ENCODE data around the gene STEAP1.
"Not testable (repeated sequence)": the region's sequence is repeated elsewhere in the genome, so short reads cannot be mapped to it uniquely, and the experiment has no call there.

STEAP1 gene

DNA sequence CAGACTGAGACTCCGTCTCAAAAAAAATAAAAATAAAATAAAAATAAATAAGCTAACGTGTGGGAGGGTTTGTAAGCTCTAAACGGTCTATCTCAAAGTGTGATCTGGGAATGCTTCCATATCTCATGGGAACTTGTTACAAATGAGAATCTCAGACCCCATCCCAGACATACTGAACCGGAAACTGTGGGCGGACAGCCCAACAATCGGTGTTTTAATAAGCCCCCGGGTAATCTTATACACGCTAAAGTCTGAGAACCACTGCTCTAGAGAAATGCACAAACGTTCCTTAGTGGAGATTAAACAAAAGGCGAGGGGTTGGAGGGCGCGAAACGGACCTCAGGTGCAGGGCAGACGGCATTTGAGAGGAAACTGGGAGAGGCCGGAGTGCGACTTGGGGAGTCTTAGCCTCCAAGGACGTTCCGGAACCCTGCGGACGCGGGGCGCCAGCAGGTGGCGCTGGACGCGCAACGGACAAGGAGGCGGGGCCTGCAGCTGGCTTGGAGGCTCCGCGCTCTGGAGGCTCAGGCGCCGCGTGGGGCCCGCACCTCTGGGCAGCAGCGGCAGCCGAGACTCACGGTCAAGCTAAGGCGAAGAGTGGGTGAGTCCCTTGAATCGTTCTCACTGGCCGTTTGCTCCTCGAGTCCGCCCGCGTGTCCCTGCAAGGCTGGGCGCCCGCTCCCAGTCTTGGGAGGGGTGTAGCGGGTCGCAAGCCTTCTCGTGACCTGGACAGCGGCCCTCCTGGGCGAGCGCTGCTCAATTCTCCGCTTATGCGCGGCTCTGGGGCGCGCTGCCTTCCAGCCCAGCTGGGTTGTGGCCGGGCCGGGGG is at the start of gene STEAP1:
TSS of gene STEAP1 (plus strand) at position 527 of the 829 bp plus-strand sequence. CDS start 5,320 bp downstream, outside the sequence.
- H3K27me3 Mint-ChIP-seq, H3K4me1 Mint-ChIP-seq, H3K9me3 Mint-ChIP-seq, H3K36me3 Mint-ChIP-seq, H3K27ac Mint-ChIP-seq: not testable (repeated sequence)
- H3K4me3 Mint-ChIP-seq: peak within 1 kb of the TSS; percentile 75
- peak; percentile 86 to 95 for DNase-seq (ENCODE audit: low spot score in 2 of 2)
- peak; percentile 96 for ATAC-seq (ENCODE audit: low read depth)

GRCh38 chr7:90114972-90115371 is 39.3 kb upstream of the STEAP1 start:
- H3K27me3 Mint-ChIP-seq: peaks cover 13% of the 10 kb centered on the region
- not testable (repeated sequence) for H3K9me3 Mint-ChIP-seq; H3K36me3 Mint-ChIP-seq; ATAC-seq (ENCODE audit: low read depth); H3K4me1 Mint-ChIP-seq; DNase-seq (ENCODE audit: low spot score in 2 of 2); H3K27ac Mint-ChIP-seq; H3K4me3 Mint-ChIP-seq

DNA sequence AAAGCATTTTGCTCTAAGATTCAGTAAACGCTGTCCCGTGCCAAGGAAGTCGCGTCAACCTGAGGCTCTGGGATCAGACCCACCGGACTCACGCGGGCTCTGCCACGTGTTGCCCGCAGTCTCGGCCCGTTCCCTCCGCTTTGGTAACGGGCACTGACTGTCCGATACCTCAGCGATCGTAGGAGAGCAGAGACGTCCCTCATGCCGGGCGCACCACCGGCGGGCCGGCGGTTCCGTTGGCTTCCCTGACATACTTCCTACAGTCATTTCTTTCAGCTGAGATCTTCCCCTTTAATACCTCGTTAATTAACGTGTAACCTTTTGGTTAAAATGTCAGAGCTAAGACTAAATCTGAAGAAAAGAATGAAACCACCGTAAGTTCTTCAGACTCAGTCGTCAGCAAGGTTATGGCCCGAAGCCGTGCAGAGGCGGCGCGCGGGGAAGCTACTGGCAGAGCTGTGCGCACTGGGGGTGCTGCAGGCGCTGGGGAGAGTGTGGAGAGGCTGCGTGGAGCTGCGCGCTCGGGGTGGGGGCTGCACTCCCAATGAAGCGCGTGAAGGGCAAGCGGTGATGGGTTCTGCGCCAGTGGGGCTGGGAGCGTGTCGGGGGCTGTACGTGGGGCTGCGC is 35.6 kb upstream of the STEAP1 start:
- H3K36me3 Mint-ChIP-seq; H3K9me3 Mint-ChIP-seq; DNase-seq (ENCODE audit: low spot score in 2 of 2); H3K27ac Mint-ChIP-seq; H3K4me1 Mint-ChIP-seq: not testable (repeated sequence)
- peak overlapping the region; percentile 82 for H3K4me3 Mint-ChIP-seq
- ATAC-seq (ENCODE audit: low read depth): peak; percentile 19
- H3K27me3 Mint-ChIP-seq: peaks cover 16% of the 10 kb centered on the region

- peak; percentile 55 for ATAC-seq (ENCODE audit: low read depth)
Observed at GRCh38 chr7:90119178-90119971, 34.9 kb upstream of the STEAP1 start.

GRCh38 chr7:90120205-90120604 is 34.1 kb upstream of the STEAP1 start:
- not testable (repeated sequence) for H3K27ac Mint-ChIP-seq; ATAC-seq (ENCODE audit: low read depth); H3K4me3 Mint-ChIP-seq

More at GRCh38 chr7:90119178-90119971, 34.9 kb upstream of the STEAP1 start:
- peaks cover 16% of the 10 kb centered on the region for H3K27me3 Mint-ChIP-seq
- DNase-seq (ENCODE audit: low spot score in 2 of 2): no peak
- no peaks in the 10 kb centered on the region for H3K36me3 Mint-ChIP-seq
- H3K27ac Mint-ChIP-seq: no peak overlapping the region
- H3K4me3 Mint-ChIP-seq: peak overlapping the region; percentile 82
- no peaks in the 10 kb centered on the region for H3K9me3 Mint-ChIP-seq
- H3K4me1 Mint-ChIP-seq: peaks cover 4% of the 10 kb centered on the region

DNA sequence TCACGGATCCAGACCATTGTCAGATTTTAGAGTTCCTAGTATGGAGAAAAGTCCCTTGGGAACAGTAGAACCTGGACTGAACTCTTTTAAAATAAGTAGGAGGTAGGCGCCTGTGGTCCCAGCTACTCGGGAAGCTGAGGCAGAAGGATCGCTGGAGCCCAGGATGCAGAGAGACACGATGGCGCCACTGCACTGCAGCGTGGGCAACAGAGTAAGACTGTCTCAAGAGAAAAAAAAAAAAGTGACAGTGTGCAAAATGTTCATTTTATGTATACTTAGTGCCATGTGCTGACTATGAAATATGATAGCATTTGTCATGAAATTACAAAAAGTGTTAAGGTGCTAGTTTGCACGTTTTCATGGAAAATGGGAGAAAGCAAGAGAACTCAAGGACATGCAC is 22.5 kb upstream of the STEAP1 start:
- H3K27me3 Mint-ChIP-seq; ATAC-seq (ENCODE audit: low read depth); H3K4me1 Mint-ChIP-seq; H3K9me3 Mint-ChIP-seq; H3K27ac Mint-ChIP-seq; H3K4me3 Mint-ChIP-seq; H3K36me3 Mint-ChIP-seq; DNase-seq (ENCODE audit: low spot score in 2 of 2): not testable (repeated sequence)

More at GRCh38 chr7:90120205-90120604, 34.1 kb upstream of the STEAP1 start:
- H3K27me3 Mint-ChIP-seq: peaks cover 16% of the 10 kb centered on the region
- not testable (repeated sequence) for H3K36me3 Mint-ChIP-seq; H3K9me3 Mint-ChIP-seq; DNase-seq (ENCODE audit: low spot score in 2 of 2); H3K4me1 Mint-ChIP-seq

DNA sequence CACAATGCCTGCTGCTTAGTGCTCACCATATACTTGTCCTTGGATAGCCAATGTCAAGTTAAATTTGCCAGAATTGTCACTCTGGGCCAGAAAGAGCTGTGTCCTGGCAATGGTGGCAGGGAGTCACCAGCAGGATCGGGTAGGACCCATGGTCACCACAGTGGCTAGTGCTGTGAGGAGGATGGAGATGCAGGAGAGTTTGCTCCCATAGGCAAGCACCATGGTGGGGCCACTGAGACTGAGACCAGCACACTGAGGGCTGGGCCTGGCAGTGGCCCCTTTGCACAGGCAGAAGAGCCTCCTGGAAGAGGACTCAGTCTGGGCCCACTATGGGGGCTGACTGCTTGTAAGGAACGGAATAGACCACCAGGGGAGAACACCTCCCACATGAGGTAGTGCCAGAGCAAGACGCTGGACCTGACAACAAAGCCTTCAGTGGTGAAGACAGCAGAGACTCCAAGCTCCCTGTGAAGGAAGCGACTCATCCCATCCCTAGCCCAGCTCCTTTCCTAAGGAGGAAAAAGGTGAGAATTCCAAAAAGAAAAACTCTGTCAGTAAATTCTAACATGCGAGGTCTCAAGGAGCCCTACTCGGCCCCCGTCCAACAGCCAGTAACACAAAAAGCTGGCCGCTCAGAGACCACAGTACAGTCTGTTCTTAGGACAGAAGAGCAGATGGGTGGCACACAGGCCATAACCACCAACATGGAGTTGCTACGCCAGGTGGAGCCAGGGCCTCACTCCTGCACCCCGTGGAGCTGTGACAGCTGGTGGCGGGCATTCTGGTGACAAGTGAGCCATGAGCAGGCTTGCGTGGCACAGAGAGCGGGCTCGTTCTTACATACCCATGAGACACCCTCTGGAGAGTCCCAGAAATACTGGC is 6.9 kb upstream of the STEAP1 start:
- not testable (repeated sequence) for H3K27me3 Mint-ChIP-seq; H3K4me1 Mint-ChIP-seq; H3K9me3 Mint-ChIP-seq; H3K4me3 Mint-ChIP-seq; ATAC-seq (ENCODE audit: low read depth); H3K36me3 Mint-ChIP-seq; H3K27ac Mint-ChIP-seq; DNase-seq (ENCODE audit: low spot score in 2 of 2)

- not testable (repeated sequence) for DNase-seq (ENCODE audit: low spot score in 2 of 2); H3K27me3 Mint-ChIP-seq; ATAC-seq (ENCODE audit: low read depth); H3K4me1 Mint-ChIP-seq; H3K9me3 Mint-ChIP-seq; H3K36me3 Mint-ChIP-seq; H3K4me3 Mint-ChIP-seq; H3K27ac Mint-ChIP-seq
Observed at GRCh38 chr7:90149428-90149827, 4.8 kb upstream of the STEAP1 start.

DNA sequence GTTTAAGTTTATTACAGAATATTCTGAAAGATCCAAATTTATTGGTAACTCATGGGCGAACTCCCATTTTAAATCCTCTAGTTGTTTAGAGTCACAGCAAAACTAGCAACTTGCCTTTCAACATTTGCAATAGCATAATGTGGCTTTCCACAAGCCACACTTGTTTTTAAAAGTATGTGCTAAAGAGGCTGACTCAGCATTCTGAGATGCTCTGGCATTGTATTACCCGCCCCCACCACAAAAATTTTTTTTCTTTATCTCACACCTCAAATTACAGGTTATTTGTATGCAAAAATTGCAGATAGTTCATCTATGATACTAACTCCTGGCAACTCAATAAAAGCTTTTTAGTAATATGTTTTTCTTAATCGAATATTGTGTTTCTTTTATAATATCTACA is 2.4 kb upstream of the STEAP1 start:
- H3K27ac Mint-ChIP-seq; H3K27me3 Mint-ChIP-seq; DNase-seq (ENCODE audit: low spot score in 2 of 2); H3K36me3 Mint-ChIP-seq; H3K9me3 Mint-ChIP-seq; ATAC-seq (ENCODE audit: low read depth); H3K4me1 Mint-ChIP-seq; H3K4me3 Mint-ChIP-seq: not testable (repeated sequence)

- not testable (repeated sequence) for ATAC-seq (ENCODE audit: low read depth); H3K4me3 Mint-ChIP-seq; H3K27me3 Mint-ChIP-seq; H3K9me3 Mint-ChIP-seq; H3K27ac Mint-ChIP-seq; H3K4me1 Mint-ChIP-seq; H3K36me3 Mint-ChIP-seq
- peak in 1 of 2 donors; percentile 30 for DNase-seq (ENCODE audit: low spot score in 2 of 2)
Observed at GRCh38 chr7:90152642-90153253, 1.5 kb upstream of the STEAP1 start.

- DNase-seq (ENCODE audit: low spot score in 2 of 2) (no peak), ATAC-seq (ENCODE audit: low read depth) (no peak)
- no peaks in the 10 kb centered on the region for H3K9me3 Mint-ChIP-seq
- H3K27ac Mint-ChIP-seq: no peak overlapping the region
- peaks cover 2% of the 10 kb centered on the region for H3K4me1 Mint-ChIP-seq
- H3K36me3 Mint-ChIP-seq: no peaks in the 10 kb centered on the region
- H3K27me3 Mint-ChIP-seq: peaks cover 4% of the 10 kb centered on the region
- no peak overlapping the region for H3K4me3 Mint-ChIP-seq
Observed at GRCh38 chr7:90155206-90155605, 937 bp downstream of the STEAP1 start.

GRCh38 chr7:90157331-90157730 is 3.1 kb downstream of the STEAP1 start:
- DNase-seq (ENCODE audit: low spot score in 2 of 2); H3K4me3 Mint-ChIP-seq; H3K4me1 Mint-ChIP-seq; H3K9me3 Mint-ChIP-seq; H3K27me3 Mint-ChIP-seq; H3K36me3 Mint-ChIP-seq; H3K27ac Mint-ChIP-seq; ATAC-seq (ENCODE audit: low read depth): not testable (repeated sequence)

DNA sequence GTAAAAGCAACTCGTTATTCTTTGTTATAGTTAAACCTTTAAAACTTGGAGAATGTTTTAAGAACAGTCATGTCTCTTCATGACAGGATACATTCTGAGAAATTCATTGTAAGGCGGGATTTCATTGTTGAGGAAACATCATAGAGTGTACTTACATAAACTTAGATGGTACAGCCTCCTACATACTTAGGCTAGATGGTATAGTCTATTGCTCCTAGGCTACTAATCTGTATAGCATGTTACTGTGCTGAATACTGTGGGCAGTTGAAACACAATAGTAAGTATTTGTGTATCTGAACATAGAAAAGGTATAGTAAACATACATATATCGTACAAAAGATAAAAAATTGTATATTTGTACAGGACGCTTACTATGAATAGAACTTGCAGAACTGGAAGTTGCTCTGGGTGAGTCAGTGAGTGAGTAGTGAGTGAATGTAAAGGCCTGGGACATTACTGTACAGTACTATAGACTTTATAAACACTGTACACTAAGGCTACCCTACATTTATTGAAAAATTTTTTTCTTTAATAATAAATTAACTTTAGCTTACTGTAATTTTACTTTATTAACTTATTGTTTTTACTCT is 3.6 kb downstream of the STEAP1 start:
- H3K27me3 Mint-ChIP-seq; H3K27ac Mint-ChIP-seq; H3K9me3 Mint-ChIP-seq; DNase-seq (ENCODE audit: low spot score in 2 of 2); ATAC-seq (ENCODE audit: low read depth); H3K4me1 Mint-ChIP-seq; H3K4me3 Mint-ChIP-seq; H3K36me3 Mint-ChIP-seq: not testable (repeated sequence)

Measured in memory B cell (primary cell).